ENCODE measurements around the gene FAM187B.
A peak's percentile ranks its signal among the peaks of the same experiment; 100 is the strongest.
"Not testable (repeated sequence)": the region's sequence is repeated elsewhere in the genome, so short reads cannot be mapped to it uniquely, and the experiment has no call there.

The FAM187B gene

GRCh38 chr19:35251456-35251855 lies 22.9 kb upstream of the FAM187B start:
- Mint-ChIP-seq H3K4me1 (ENCODE audit: low read depth) (peaks cover 8% of the 10 kb centered on the region), H3K27me3 (ENCODE audit: low read depth) (peaks cover 33% of the 10 kb centered on the region), H3K4me3 (no peak overlapping the region), H3K36me3 (ENCODE audit: low read depth) (peaks cover 2% of the 10 kb centered on the region), H3K9me3 (no peaks in the 10 kb centered on the region), H3K27ac (no peak overlapping the region)

- Mint-ChIP-seq H3K4me1 (ENCODE audit: low read depth) (peaks cover 8% of the 10 kb centered on the region), H3K27me3 (ENCODE audit: low read depth) (peaks cover 43% of the 10 kb centered on the region), H3K27ac (no peak overlapping the region), H3K9me3 (peaks cover 5% of the 10 kb centered on the region), H3K36me3 (ENCODE audit: low read depth) (peaks cover under 1% of the 10 kb centered on the region), H3K4me3 (peak overlapping the region; percentile 66)
Observed at GRCh38 chr19:35249848-35250711, 21.5 kb upstream of the FAM187B start.

- no peaks in the 10 kb centered on the region for H3K36me3 Mint-ChIP-seq (ENCODE audit: low read depth)
- H3K9me3 Mint-ChIP-seq, result peaks cover 11% of the 10 kb centered on the region
- peaks cover 8% of the 10 kb centered on the region for H3K4me1 Mint-ChIP-seq (ENCODE audit: low read depth)
- H3K27ac Mint-ChIP-seq, result no peak overlapping the region
- peak overlapping the region; percentile 77 for H3K4me3 Mint-ChIP-seq
- H3K27me3 Mint-ChIP-seq (ENCODE audit: low read depth), result peaks cover 50% of the 10 kb centered on the region
Observed at GRCh38 chr19:35249146-35249847, 20.8 kb upstream of the FAM187B start.

GRCh38 chr19:35248310-35249145 lies 20.0 kb upstream of the FAM187B start, which contains the start of gene LSR:
LSR (plus strand) TSS chr19:35249002; CDS start chr19:35249023, 21 bp downstream.
- no peaks in the 10 kb centered on the region for H3K36me3 Mint-ChIP-seq (ENCODE audit: low read depth)
- peaks cover 15% of the 10 kb centered on the region for H3K9me3 Mint-ChIP-seq
- H3K4me3 Mint-ChIP-seq, result peak within 1 kb of the TSS; percentile 77
- H3K27ac Mint-ChIP-seq, result no peak within 1 kb of the TSS
- peaks cover 55% of the 10 kb centered on the region for H3K27me3 Mint-ChIP-seq (ENCODE audit: low read depth)
- H3K4me1 Mint-ChIP-seq (ENCODE audit: low read depth), result peaks cover 8% of the 10 kb centered on the region

GRCh38 chr19:35247526-35248309 lies 19.2 kb upstream of the FAM187B start:
- Mint-ChIP-seq H3K36me3 (ENCODE audit: low read depth) (no peaks in the 10 kb centered on the region), H3K4me1 (ENCODE audit: low read depth) (peaks cover 8% of the 10 kb centered on the region), H3K4me3 (peak overlapping the region; percentile 77), H3K27me3 (ENCODE audit: low read depth) (peaks cover 63% of the 10 kb centered on the region), H3K27ac (no peak overlapping the region), H3K9me3 (peaks cover 23% of the 10 kb centered on the region)

- H3K27me3 Mint-ChIP-seq (ENCODE audit: low read depth), result peaks cover 70% of the 10 kb centered on the region
- no peak overlapping the region for H3K27ac Mint-ChIP-seq
- peaks cover 8% of the 10 kb centered on the region for H3K4me1 Mint-ChIP-seq (ENCODE audit: low read depth)
- no peaks in the 10 kb centered on the region for H3K36me3 Mint-ChIP-seq (ENCODE audit: low read depth)
- peaks cover 28% of the 10 kb centered on the region for H3K9me3 Mint-ChIP-seq
- H3K4me3 Mint-ChIP-seq, result no peak overlapping the region
Observed at GRCh38 chr19:35246466-35247092, 18.0 kb upstream of the FAM187B start.

- Mint-ChIP-seq H3K36me3 (ENCODE audit: low read depth) (peaks cover 4% of the 10 kb centered on the region), H3K4me3 (no peak overlapping the region), H3K27ac (no peak overlapping the region)
Observed at GRCh38 chr19:35241417-35241816, 12.9 kb upstream of the FAM187B start.

GRCh38 chr19:35240327-35240726 lies 11.8 kb upstream of the FAM187B start:
- H3K4me3 Mint-ChIP-seq, result peak overlapping the region; percentile 15
- H3K36me3 Mint-ChIP-seq (ENCODE audit: low read depth), result peaks cover 4% of the 10 kb centered on the region
- peaks cover 10% of the 10 kb centered on the region for H3K4me1 Mint-ChIP-seq (ENCODE audit: low read depth)
- peak overlapping the region; percentile 13 for H3K27ac Mint-ChIP-seq
- H3K9me3 Mint-ChIP-seq, result peaks cover 33% of the 10 kb centered on the region
- peaks cover 38% of the 10 kb centered on the region for H3K27me3 Mint-ChIP-seq (ENCODE audit: low read depth)

More at GRCh38 chr19:35241417-35241816, 12.9 kb upstream of the FAM187B start:
- Mint-ChIP-seq H3K27me3 (ENCODE audit: low read depth) (peaks cover 48% of the 10 kb centered on the region), H3K4me1 (ENCODE audit: low read depth) (peaks cover 10% of the 10 kb centered on the region), H3K9me3 (peaks cover 38% of the 10 kb centered on the region)

GRCh38 chr19:35239597-35239996 lies 11.1 kb upstream of the FAM187B start:
- Mint-ChIP-seq H3K27me3 (ENCODE audit: low read depth) (peaks cover 34% of the 10 kb centered on the region), H3K9me3 (peaks cover 31% of the 10 kb centered on the region)
- H3K36me3 Mint-ChIP-seq (ENCODE audit: low read depth); H3K4me1 Mint-ChIP-seq (ENCODE audit: low read depth); H3K27ac Mint-ChIP-seq; H3K4me3 Mint-ChIP-seq: not testable (repeated sequence)

- peaks cover 19% of the 10 kb centered on the region for H3K9me3 Mint-ChIP-seq
- no peak overlapping the region for H3K27ac Mint-ChIP-seq
- peaks cover 5% of the 10 kb centered on the region for H3K36me3 Mint-ChIP-seq (ENCODE audit: low read depth)
Observed at GRCh38 chr19:35236638-35237400, 8.3 kb upstream of the FAM187B start.

GRCh38 chr19:35232912-35233311 lies 4.4 kb upstream of the FAM187B start:
- H3K4me1 Mint-ChIP-seq (ENCODE audit: low read depth), result no peaks in the 10 kb centered on the region
- H3K4me3 Mint-ChIP-seq, result no peak overlapping the region
- peaks cover 11% of the 10 kb centered on the region for H3K27me3 Mint-ChIP-seq (ENCODE audit: low read depth)
- H3K27ac Mint-ChIP-seq, result no peak overlapping the region
- peaks cover 1% of the 10 kb centered on the region for H3K36me3 Mint-ChIP-seq (ENCODE audit: low read depth)
- peaks cover 6% of the 10 kb centered on the region for H3K9me3 Mint-ChIP-seq

More at GRCh38 chr19:35236638-35237400, 8.3 kb upstream of the FAM187B start:
- no peak overlapping the region for H3K4me3 Mint-ChIP-seq
- peaks cover 10% of the 10 kb centered on the region for H3K4me1 Mint-ChIP-seq (ENCODE audit: low read depth)
- H3K27me3 Mint-ChIP-seq (ENCODE audit: low read depth), result peaks cover 20% of the 10 kb centered on the region

- Mint-ChIP-seq H3K36me3 (ENCODE audit: low read depth) (peaks cover 1% of the 10 kb centered on the region), H3K27me3 (ENCODE audit: low read depth) (peaks cover 11% of the 10 kb centered on the region), H3K27ac (no peak overlapping the region), H3K9me3 (peaks cover 6% of the 10 kb centered on the region), H3K4me3 (no peak overlapping the region), H3K4me1 (ENCODE audit: low read depth) (no peaks in the 10 kb centered on the region)
Observed at GRCh38 chr19:35231956-35232645, 3.6 kb upstream of the FAM187B start.

Measured in T-helper 1 cell treated with Interleukin-12 subunit alpha and Interleukin-12 subunit beta and Interleukin-4 antibody, amounts not matched to agents 30 μg/mL and 1 μg/mL, for 36 hours (primary cell).